ENCODE measurements around the gene TRPM4. TPM values are rescaled to one million over a fixed set of nuclear protein-coding genes. Genes with fewer than 3 reads are reported as not detected.

Gene TRPM4
- polyA plus RNA-seq, 1 of the 3 experiments (the other 2 are of a cell fraction) = 20.6 TPM

GRCh38 chr19:49113762-49114629 lies 43.6 kb upstream of the TRPM4 start, which contains the start of gene LIN7B:
TSS of gene LIN7B (plus strand) at chr19:49114370. CDS start at chr19:49114405, 35 bp downstream.
- ChIA-PET CTCF (interaction anchor here (0.6 to 6.2 kb wide), 21 partner anchors 8 to 121 kb away, joined by 3 to 86 read pairs (median 4); partner anchors contain the start of genes GYS1 and RUVBL2), POLR2A (interaction anchor here (0.8 to 1.9 kb wide), 5 partner anchors 9 to 85 kb away, joined by 3 to 10 read pairs (median 3); no protein-coding TSS in a partner anchor)
- Histone ChIP-seq H3K36me3 (replicated peaks in 1 of 2; ENCODE audit: control insufficient read depth in 1 of 2, insufficient read depth in 2 of 2, low read length in 1 of 2) (peaks cover 7 to 11% of the 10 kb centered on the region in 2 experiments), H3K9me2 (no peaks in the 10 kb centered on the region), H3F3A (replicated peaks; ENCODE audit: insufficient read depth) (peaks cover 46% of the 10 kb centered on the region), H2AFZ (ENCODE audit: low read depth) (peak within 1 kb of the TSS; percentile 63; the same call in 1 of the 2 replicates), H3K4me3 (ENCODE audit: low read depth in 2 of 2, low read length in 1 of 2) (peak within 1 kb of the TSS; percentile 66 to 78), H3K4me1 (ENCODE audit: control insufficient read depth in 1 of 2, insufficient read depth in 2 of 2, low read depth in 1 of 2, low read length in 1 of 2) (peaks cover 18 to 23% of the 10 kb centered on the region in 2 experiments; a peak in 2 of 4 replicates), H3K9me3 (no peaks in the 10 kb centered on the region), H4K20me1 (ENCODE audit: insufficient read depth) (peaks cover 15% of the 10 kb centered on the region; the same call in 1 of the 2 replicates), H3K4me2 (peak within 1 kb of the TSS; percentile 93), H3K27ac (ENCODE audit: low read depth in 2 of 2, low read length in 1 of 2) (peak within 1 kb of the TSS; percentile 47 to 72), H3K9ac (peak within 1 kb of the TSS; percentile 70), H3K79me2 (ENCODE audit: insufficient read depth) (no peaks in the 10 kb centered on the region; the same call in 1 of the 2 replicates), H3K27me3 (ENCODE audit: insufficient read depth) (no peaks in the 10 kb centered on the region)
- 2% methylated on average over 13 of the region's 66 CpGs for WGBS (ENCODE audit: low lambda C conversion rate)
- TF ChIP-seq, protein P1, sequence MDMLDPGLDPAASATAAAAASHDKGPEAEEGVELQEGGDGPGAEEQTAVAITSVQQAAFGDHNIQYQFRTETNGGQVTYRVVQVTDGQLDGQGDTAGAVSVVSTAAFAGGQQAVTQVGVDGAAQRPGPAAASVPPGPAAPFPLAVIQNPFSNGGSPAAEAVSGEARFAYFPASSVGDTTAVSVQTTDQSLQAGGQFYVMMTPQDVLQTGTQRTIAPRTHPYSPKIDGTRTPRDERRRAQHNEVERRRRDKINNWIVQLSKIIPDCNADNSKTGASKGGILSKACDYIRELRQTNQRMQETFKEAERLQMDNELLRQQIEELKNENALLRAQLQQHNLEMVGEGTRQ (IDR thresholded peaks at IDR 0.05; ENCODE audit: borderline replicate concordance, low read depth, low read length) = peak; percentile 23; the same call in 1 of the 2 replicates
- no peak for TF ChIP-seq EZH2phosphoT487 (IDR thresholded peaks at IDR 0.05; ENCODE audit: borderline replicate concordance, low read depth)
- 0 out of 2 replicates have a peak, but pooled peaks have one; percentile 15 for TF ChIP-seq RCOR1 (IDR thresholded peaks at IDR 0.05; ENCODE audit: low read length)
- TF ChIP-seq SMC3 (IDR thresholded peaks at IDR 0.05; ENCODE audit: low read depth, low read length) = peak; percentile 11; the same call in 1 of the 2 replicates
- TF ChIP-seq USF1 (IDR thresholded peaks at IDR 0.05; ENCODE audit: borderline replicate concordance, low read depth) = peak; percentile 84; the same call in 1 of the 2 replicates
- TF ChIP-seq NRF1 (IDR thresholded peaks at IDR 0.05; ENCODE audit: low read depth, low read length) = peak; percentile 58
- TF ChIP-seq MXI1 (IDR thresholded peaks at IDR 0.05; ENCODE audit: low read depth, low read length) = peak; percentile 34; the same call in 1 of the 2 replicates
- TF ChIP-seq TAF1 (IDR thresholded peaks at IDR 0.05; ENCODE audit: borderline replicate concordance, low read depth, low read length) = no peak
- no peak for TF ChIP-seq TEAD4 (IDR thresholded peaks at IDR 0.05; ENCODE audit: borderline replicate concordance, insufficient read depth)
- TF ChIP-seq, protein P2, sequence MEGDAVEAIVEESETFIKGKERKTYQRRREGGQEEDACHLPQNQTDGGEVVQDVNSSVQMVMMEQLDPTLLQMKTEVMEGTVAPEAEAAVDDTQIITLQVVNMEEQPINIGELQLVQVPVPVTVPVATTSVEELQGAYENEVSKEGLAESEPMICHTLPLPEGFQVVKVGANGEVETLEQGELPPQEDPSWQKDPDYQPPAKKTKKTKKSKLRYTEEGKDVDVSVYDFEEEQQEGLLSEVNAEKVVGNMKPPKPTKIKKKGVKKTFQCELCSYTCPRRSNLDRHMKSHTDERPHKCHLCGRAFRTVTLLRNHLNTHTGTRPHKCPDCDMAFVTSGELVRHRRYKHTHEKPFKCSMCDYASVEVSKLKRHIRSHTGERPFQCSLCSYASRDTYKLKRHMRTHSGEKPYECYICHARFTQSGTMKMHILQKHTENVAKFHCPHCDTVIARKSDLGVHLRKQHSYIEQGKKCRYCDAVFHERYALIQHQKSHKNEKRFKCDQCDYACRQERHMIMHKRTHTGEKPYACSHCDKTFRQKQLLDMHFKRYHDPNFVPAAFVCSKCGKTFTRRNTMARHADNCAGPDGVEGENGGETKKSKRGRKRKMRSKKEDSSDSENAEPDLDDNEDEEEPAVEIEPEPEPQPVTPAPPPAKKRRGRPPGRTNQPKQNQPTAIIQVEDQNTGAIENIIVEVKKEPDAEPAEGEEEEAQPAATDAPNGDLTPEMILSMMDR (IDR thresholded peaks at IDR 0.05) = peak; percentile 50
- TF ChIP-seq CHD2 (IDR thresholded peaks at IDR 0.05; ENCODE audit: low read length, partially characterized antibody) = peak; percentile 30
- DNase-seq = peak; percentile 97

Measured in SK-N-SH (cell line).